GM21825 (cell line): Measurements from ENCODE around the gene NELFA.

Experiments
- ATAC-seq: cut with Tn5 transposase; IDR thresholded peaks from one replicate; pipeline ENCODE4 v1.9.1; 2021; ENCODE audit warnings: mild to moderate bottlenecking, moderate library complexity; ENCODE audit not compliant: unreplicated experiment

NELFA gene

DNA sequence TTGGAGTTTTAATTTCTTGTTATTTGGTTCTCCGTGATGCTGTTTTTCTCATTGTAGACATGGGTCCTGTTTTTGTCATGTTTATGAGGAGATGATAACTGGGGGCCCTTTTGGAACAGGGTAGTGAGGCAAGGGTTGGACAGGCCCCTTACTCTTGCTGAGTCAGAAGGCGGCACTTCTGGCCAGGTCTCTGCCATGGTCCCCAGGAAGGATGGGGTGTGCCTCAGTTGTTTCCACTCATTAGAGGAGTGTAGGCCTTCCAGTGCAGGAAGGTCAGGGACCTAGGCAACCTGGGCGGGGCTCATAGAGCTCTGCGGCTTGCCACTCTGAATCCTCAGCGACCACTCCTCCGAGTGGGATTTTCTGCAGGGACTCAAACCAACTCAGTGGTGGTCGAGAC is 68.2 kb downstream of the NELFA start:
- no peak for ATAC-seq

DNA sequence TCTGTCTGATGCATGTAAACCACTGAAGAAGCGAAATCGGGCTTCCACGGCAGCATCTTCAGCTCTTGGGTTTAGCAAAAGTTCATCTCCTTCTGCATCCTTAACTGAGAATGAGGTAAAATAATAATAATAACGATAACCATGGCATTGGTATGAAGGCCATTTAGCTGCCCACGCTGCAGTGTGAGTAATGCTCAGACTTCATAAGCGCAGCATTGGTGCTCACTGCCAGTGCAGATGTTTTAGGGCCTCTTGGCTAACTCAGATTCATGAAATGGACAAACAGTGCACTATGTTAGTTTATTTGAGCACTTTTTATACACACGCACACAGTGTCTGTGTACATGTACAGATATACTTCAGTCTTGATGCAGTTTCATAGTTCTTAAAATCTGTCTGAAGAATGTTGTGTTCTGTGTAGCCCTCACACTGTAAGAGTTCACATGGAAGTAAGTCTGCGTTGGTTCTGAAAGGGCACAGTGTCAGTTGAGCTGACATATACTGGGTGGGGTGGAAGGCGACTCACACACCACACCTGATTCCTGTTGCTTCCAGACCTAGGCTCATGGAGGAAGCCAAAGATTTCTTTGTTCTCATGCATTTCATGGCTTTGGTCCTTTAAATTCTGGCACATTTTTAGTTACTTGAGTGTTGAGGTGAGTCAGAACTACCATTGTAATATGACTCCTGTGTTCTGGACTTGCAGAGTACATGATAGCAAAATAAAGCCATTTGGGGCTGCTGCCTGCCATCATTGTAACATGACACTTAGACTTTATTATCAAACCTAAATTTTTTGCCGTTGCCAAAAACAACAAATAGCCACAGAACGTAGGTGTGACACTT is 68.9 kb downstream of the NELFA start:
- no peak for ATAC-seq

DNA sequence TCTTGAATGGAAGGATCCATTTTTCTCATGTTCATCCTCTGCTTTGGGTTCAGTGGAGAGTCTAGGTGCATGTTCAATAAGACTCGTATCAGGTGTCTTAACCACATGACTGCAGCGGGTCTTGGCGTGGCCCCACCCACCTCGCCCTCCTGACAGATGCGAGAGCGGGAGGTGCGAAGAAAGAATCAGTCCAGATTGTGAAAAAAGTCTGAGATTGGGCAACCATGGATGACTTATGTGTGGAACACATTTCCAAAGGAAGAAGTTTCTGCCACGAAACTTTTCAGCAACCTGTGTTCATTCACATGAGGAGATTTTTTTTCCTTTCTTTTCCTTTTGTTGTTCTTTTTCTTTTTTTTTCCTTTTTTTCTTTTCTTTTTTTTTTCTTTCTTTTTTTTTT is 70.7 kb downstream of the NELFA start:
- ATAC-seq, result no peak

DNA sequence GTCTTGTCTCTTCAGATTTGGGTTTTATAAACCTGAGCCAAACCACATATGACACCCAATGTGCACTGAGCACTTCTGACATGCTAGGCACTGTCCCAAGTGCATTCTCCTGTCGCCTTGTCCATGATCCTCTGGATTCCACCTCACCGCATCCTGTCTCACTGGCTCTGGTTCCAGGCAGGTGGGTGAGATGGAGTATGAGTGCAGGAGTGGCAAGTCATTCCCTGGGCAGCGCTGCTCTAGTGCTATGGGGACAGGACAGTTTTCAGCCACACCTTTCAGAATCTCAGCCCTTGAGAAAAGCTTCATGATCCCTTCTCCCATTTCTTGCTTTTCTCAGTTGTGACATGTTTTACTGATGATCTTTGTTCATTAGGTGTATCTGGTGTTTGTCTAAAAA is 71.2 kb downstream of the NELFA start:
- no peak for ATAC-seq

DNA sequence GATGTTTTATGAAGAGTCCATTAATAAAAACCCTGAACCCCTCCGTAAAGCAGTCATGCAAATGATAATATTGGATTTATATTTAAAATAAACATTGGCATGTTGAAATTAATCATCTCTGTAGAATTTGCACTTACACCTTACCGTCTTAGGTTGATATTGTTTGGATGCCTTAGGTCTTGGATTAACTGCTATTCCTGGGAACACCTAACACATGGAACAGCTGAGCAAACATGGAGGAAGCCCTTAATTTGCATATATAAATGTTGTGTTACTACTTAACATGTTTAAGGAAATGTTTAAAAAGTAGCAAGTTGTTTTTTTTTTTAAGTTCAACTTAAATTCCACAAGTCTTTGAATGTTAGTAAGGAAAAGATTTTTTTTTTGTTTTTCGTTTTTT is 75.1 kb downstream of the NELFA start:
- no peak for ATAC-seq

DNA sequence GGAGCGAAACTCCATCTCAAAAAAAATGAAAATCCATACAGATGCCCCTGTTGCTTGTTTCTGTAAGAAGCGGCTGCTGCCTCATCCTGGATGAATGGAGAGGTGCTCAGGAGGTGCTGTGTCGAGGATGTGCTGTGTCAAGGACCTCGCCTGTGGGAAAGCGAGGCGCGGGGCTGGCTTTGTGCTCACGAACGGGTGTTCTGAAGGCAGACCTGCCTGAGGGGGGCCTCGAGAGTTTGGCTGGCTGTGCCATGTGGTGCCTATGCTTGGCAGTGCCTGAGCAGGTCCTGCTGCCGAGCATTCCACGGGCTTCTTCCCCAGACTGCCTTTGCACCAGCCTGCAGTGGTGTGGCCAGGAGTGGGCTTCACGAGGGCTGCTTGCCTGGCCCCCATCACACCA is 76.0 kb downstream of the NELFA start:
- ATAC-seq, result no peak
